Lower leg skin (tissue), 3 donors: ENCODE results near the gene NSUN3.

ENCODE experiments used
- POLR2A ChIP-seq, 2 donors: fragments of 450-650 bp; IDR thresholded peaks; one replicate each; pipeline ENCODE4 v1.6.1; 2016 to 2017; ENCODE audit warnings: antibody characterized with exemption in 2 of 2, mild to moderate bottlenecking in 1 of 2, moderate library complexity in 1 of 2
- TF ChIP-seq, protein P1 (sequence below), 3 donors: fragments of 450-650 bp; IDR thresholded peaks; one replicate each; pipeline ENCODE4 v1.5.1; 2016; ENCODE audit warnings: antibody characterized with exemption in 3 of 3, mild to moderate bottlenecking in 3 of 3, moderate library complexity in 2 of 3

DNA sequence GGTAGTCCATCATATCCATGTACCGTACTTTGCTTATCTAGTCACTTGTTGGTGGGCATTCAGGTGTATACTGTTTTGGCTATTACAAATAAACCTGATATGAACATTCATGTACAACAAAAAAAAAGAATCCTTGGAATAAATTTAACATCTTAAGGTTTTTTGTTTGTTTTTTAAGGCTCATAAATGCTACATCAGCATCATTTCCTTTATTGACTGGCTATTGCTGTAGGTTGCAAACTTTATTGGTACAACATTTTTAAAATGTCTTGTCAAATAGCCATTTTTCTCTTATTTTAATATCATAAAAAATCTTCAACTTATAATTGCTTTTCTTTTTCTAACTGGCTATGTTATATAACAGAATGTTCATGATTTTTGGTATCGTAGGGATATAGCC lies 16.3 kb upstream of the NSUN3 start:
- TF ChIP-seq, protein P1, sequence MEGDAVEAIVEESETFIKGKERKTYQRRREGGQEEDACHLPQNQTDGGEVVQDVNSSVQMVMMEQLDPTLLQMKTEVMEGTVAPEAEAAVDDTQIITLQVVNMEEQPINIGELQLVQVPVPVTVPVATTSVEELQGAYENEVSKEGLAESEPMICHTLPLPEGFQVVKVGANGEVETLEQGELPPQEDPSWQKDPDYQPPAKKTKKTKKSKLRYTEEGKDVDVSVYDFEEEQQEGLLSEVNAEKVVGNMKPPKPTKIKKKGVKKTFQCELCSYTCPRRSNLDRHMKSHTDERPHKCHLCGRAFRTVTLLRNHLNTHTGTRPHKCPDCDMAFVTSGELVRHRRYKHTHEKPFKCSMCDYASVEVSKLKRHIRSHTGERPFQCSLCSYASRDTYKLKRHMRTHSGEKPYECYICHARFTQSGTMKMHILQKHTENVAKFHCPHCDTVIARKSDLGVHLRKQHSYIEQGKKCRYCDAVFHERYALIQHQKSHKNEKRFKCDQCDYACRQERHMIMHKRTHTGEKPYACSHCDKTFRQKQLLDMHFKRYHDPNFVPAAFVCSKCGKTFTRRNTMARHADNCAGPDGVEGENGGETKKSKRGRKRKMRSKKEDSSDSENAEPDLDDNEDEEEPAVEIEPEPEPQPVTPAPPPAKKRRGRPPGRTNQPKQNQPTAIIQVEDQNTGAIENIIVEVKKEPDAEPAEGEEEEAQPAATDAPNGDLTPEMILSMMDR (IDR thresholded peaks at IDR 0.05): no peak
- no peak for TF ChIP-seq POLR2A (IDR thresholded peaks at IDR 0.05)
